NT2/D1 (cell line): Measurements from ENCODE around the gene SLC1A7.

ENCODE experiments used
- YY1 ChIP-seq: IDR thresholded peaks from 2 replicates; pipeline ENCODE4 v1.6.1; 2011; ENCODE audit not compliant: insufficient read length, insufficient read depth
- ZNF274 ChIP-seq: IDR thresholded peaks from 2 replicates; pipeline ENCODE4 v1.6.1; 2011; ENCODE audit warnings: mild to moderate bottlenecking, low read depth, low read length

- TF ChIP-seq YY1: no peak
- no peak for TF ChIP-seq ZNF274
These were observed 45.0 kb upstream of the SLC1A7 start for GRCh38 chr1:53187401-53187800.
